WTC11 (cell line): ENCODE results near the gene CD300LD. TPM values are rescaled to one million over a fixed set of nuclear protein-coding genes. Genes with fewer than 3 reads are reported as not detected.

Experiments
- ATAC-seq: fragments of 200-7000 bp; cut with Tn5 transposase; 2 replicates; pipeline ENCODE4 v1.10.0; 2021; ENCODE audit warnings: mild to moderate bottlenecking, moderate library complexity
- CTCF ChIA-PET: fragments of 300-600 bp; sonication (Branson Sonifier 250); formaldehyde crosslinking; loops from one replicate; lab custom pipeline; 2021; ENCODE audit warnings: antibody characterized with exemption; lab: Charles Lee
- POLR2A ChIA-PET: fragments of 350-600 bp; sonication (Branson Sonifier 250); formaldehyde crosslinking; loops from one replicate; lab custom pipeline; 2021; ENCODE audit warnings: antibody characterized with exemption; lab: Charles Lee
- DNase-seq: peaks from one replicate; pipeline ENCODE4 v3.0.0; 2021; ENCODE audit warnings: low spot score
- H3K27ac Mint-ChIP-seq: 2 replicates; pipeline ENCODE4 v1.8.0; 2021; ENCODE audit warnings: mixed read lengths
- H3K27me3 Mint-ChIP-seq: 2 replicates; pipeline ENCODE4 v1.8.0; 2021; ENCODE audit warnings: low read depth, mild to moderate bottlenecking, moderate library complexity, mixed read lengths
- H3K36me3 Mint-ChIP-seq: 2 replicates; pipeline ENCODE4 v1.8.0; 2021; ENCODE audit warnings: mixed read lengths
- H3K4me1 Mint-ChIP-seq: 2 replicates; pipeline ENCODE4 v1.8.0; 2022; ENCODE audit warnings: mixed read lengths
- H3K4me3 Mint-ChIP-seq: 2 replicates; pipeline ENCODE4 v1.8.0; 2021; ENCODE audit warnings: mild to moderate bottlenecking, moderate library complexity, mixed read lengths
- H3K9me3 Mint-ChIP-seq: 2 replicates; pipeline ENCODE4 v1.8.0; 2021; ENCODE audit warnings: mixed read lengths
- ATF3 ChIP-seq: sonication (generic); formaldehyde crosslinking; conservative IDR thresholded peaks from 2 replicates; pipeline ENCODE4 v1.8.1; 2022; ENCODE audit warnings: mild to moderate bottlenecking, missing genetic modification reagents
- ATF6 ChIP-seq: sonication (generic); formaldehyde crosslinking; IDR thresholded peaks from 2 replicates; pipeline ENCODE4 v1.8.1; 2023; ENCODE audit warnings: mild to moderate bottlenecking, missing genetic modification reagents
- E2F4 ChIP-seq: sonication (generic); formaldehyde crosslinking; IDR thresholded peaks from 2 replicates; pipeline ENCODE4 v1.8.1; 2022; ENCODE audit warnings: low read depth, mild to moderate bottlenecking, moderate library complexity, missing genetic modification reagents, borderline replicate concordance
- E2F5 ChIP-seq: sonication (generic); formaldehyde crosslinking; IDR thresholded peaks from 2 replicates; pipeline ENCODE4 v1.8.1; 2022; ENCODE audit warnings: mild to moderate bottlenecking, moderate library complexity, missing genetic modification reagents
- ERG ChIP-seq: fragments of 250-450 bp; sonication (Bioruptor Pico); IDR thresholded peaks from 2 replicates; pipeline ENCODE4 v1.8.0; 2021; ENCODE audit warnings: mild to moderate bottlenecking
- ETV6 ChIP-seq: sonication (generic); formaldehyde crosslinking; IDR thresholded peaks from 2 replicates; pipeline ENCODE4 v1.8.1; 2022; ENCODE audit warnings: mild to moderate bottlenecking, missing genetic modification reagents
- GABPB1 ChIP-seq: sonication (generic); formaldehyde crosslinking; IDR thresholded peaks from 2 replicates; pipeline ENCODE4 v1.8.1; 2023; ENCODE audit warnings: mild to moderate bottlenecking, missing genetic modification reagents
- GRHL2 ChIP-seq: fragments of 250-450 bp; sonication (Bioruptor Pico); IDR thresholded peaks from 2 replicates; pipeline ENCODE4 v1.8.0; 2022; ENCODE audit warnings: mild to moderate bottlenecking, moderate library complexity; ENCODE audit not compliant: insufficient replicate concordance, severe bottlenecking
- HMGA2 ChIP-seq: fragments of 250-450 bp; sonication (Bioruptor Pico); IDR thresholded peaks from 2 replicates; pipeline ENCODE4 v1.4.0; 2021; ENCODE audit warnings: mild to moderate bottlenecking, moderate library complexity
- MAX ChIP-seq: sonication (generic); formaldehyde crosslinking; IDR thresholded peaks from 2 replicates; pipeline ENCODE4 v1.8.0; 2022; ENCODE audit warnings: mild to moderate bottlenecking, missing genetic modification reagents
- MXD4 ChIP-seq: fragments of 250-450 bp; sonication (Bioruptor Pico); IDR thresholded peaks from 2 replicates; pipeline ENCODE4 v1.8.0; 2021; ENCODE audit warnings: mild to moderate bottlenecking, moderate library complexity, borderline replicate concordance
- NFATC4 ChIP-seq: fragments of 250-450 bp; sonication (Bioruptor Pico); IDR thresholded peaks from 2 replicates; pipeline ENCODE4 v1.9.0; 2021; ENCODE audit warnings: mild to moderate bottlenecking
- NR2C2 ChIP-seq: sonication (generic); formaldehyde crosslinking; IDR thresholded peaks from 2 replicates; pipeline ENCODE4 v1.8.0; 2022; ENCODE audit warnings: mild to moderate bottlenecking, missing genetic modification reagents
- NR3C1 ChIP-seq: sonication (generic); formaldehyde crosslinking; conservative IDR thresholded peaks from 2 replicates; pipeline ENCODE4 v1.8.1; 2023; ENCODE audit warnings: low read depth, mild to moderate bottlenecking, missing genetic modification reagents
- RORB ChIP-seq: fragments of 250-450 bp; sonication (Bioruptor Pico); IDR thresholded peaks from 2 replicates; pipeline ENCODE4 v1.9.0; 2021; ENCODE audit warnings: mild to moderate bottlenecking
- ZBTB21 ChIP-seq: sonication (generic); formaldehyde crosslinking; IDR thresholded peaks from 2 replicates; pipeline ENCODE4 v1.8.1; 2023; ENCODE audit warnings: mild to moderate bottlenecking, missing genetic modification reagents, borderline replicate concordance
- ZNF121 ChIP-seq: sonication (generic); formaldehyde crosslinking; IDR thresholded peaks from 2 replicates; pipeline ENCODE4 v1.8.0; 2023; ENCODE audit warnings: missing genetic modification reagents
- ZNF232 ChIP-seq: sonication (generic); formaldehyde crosslinking; IDR thresholded peaks from 2 replicates; pipeline ENCODE4 v1.8.0; 2022; ENCODE audit warnings: mild to moderate bottlenecking, missing genetic modification reagents
- ZNF671 ChIP-seq: fragments of 250-450 bp; sonication (Bioruptor Pico); IDR thresholded peaks from 2 replicates; pipeline ENCODE4 v1.8.0; 2021; ENCODE audit warnings: mild to moderate bottlenecking
- total RNA-seq: library from RNA; stranded (reverse); gene quantifications from 3 replicates; pipeline ENCODE4 v1.2.3, GENCODE V29; 2021

CD300LD gene
- total RNA-seq, 1 experiment from 2014 or later, result not detected

- H3K27me3 Mint-ChIP-seq, result peaks cover 2% of the 10 kb centered on the region
- CTCF ChIA-PET, result interaction anchor here (0.9 to 1.5 kb wide), 2 partner anchors 51 to 227 kb away, joined by 3 to 4 read pairs; no protein-coding TSS in a partner anchor
- no peaks in the 10 kb centered on the region for H3K4me1 Mint-ChIP-seq
- ATAC-seq, result no peak
- H3K9me3 Mint-ChIP-seq, result no peaks in the 10 kb centered on the region
- no peak for DNase-seq
- no peak overlapping the region for H3K27ac Mint-ChIP-seq
- H3K36me3 Mint-ChIP-seq, result no peaks in the 10 kb centered on the region
- POLR2A ChIA-PET, result no interaction called here
- H3K4me3 Mint-ChIP-seq, result no peak overlapping the region
- no peak for TF ChIP-seq NR3C1
- TF ChIP-seq ZNF671, result no peak
- no peak for TF ChIP-seq GABPB1 (CRISPR knock-in tag)
- no peak for TF ChIP-seq E2F4 (CRISPR knock-in tag)
- no peak for TF ChIP-seq E2F5 (CRISPR knock-in tag)
- no peak for TF ChIP-seq NFATC4
- TF ChIP-seq HMGA2 (CRISPR knock-in tag), result no peak
- TF ChIP-seq, all 79 proteins: peak for 0
Observed at GRCh38 chr17:74606050-74606449, 14.0 kb upstream of the CD300LD start.

- CTCF ChIA-PET, result interaction anchor here (0.9 to 1.5 kb wide), 2 partner anchors 52 to 226 kb away, joined by 3 to 4 read pairs; no protein-coding TSS in a partner anchor
Observed at GRCh38 chr17:74605361-74605760, 13.3 kb upstream of the CD300LD start.

GRCh38 chr17:74604761-74605160 lies 12.7 kb upstream of the CD300LD start:
- H3K27me3 Mint-ChIP-seq, result peaks cover 2% of the 10 kb centered on the region
- TF ChIP-seq MXD4 (CRISPR knock-in tag) (no peak), MAX (CRISPR knock-in tag) (no peak), NR3C1 (no peak), ETV6 (no peak), E2F5 (CRISPR knock-in tag) (no peak), GRHL2 (no peak), ZNF232 (CRISPR knock-in tag) (no peak), NR2C2 (no peak), ZNF121 (CRISPR knock-in tag) (no peak), ERG (no peak), ZNF671 (no peak), ATF6 (no peak), RORB (no peak)
- H3K27ac Mint-ChIP-seq, result no peak overlapping the region
- POLR2A ChIA-PET, result no interaction called here
- H3K4me1 Mint-ChIP-seq, result no peaks in the 10 kb centered on the region
- CTCF ChIA-PET, result interaction anchor here (1.2 to 3.4 kb wide), 7 partner anchors 31 to 236 kb away, joined by 3 to 13 read pairs (median 5); no protein-coding TSS in a partner anchor
- H3K36me3 Mint-ChIP-seq, result no peaks in the 10 kb centered on the region
- H3K4me3 Mint-ChIP-seq, result no peak overlapping the region
- no peak for DNase-seq
- no peaks in the 10 kb centered on the region for H3K9me3 Mint-ChIP-seq
- no peak for ATAC-seq

More at GRCh38 chr17:74605361-74605760, 13.3 kb upstream of the CD300LD start:
- no peak for ATAC-seq
- H3K4me3 Mint-ChIP-seq, result no peak overlapping the region
- no peak for DNase-seq
- H3K4me1 Mint-ChIP-seq, result no peaks in the 10 kb centered on the region
- no peaks in the 10 kb centered on the region for H3K9me3 Mint-ChIP-seq
- TF ChIP-seq ATF3 (CRISPR knock-in tag), result no peak
- no peak for TF ChIP-seq ZBTB21
- no peaks in the 10 kb centered on the region for H3K36me3 Mint-ChIP-seq
- POLR2A ChIA-PET, result no interaction called here
- H3K27me3 Mint-ChIP-seq, result peaks cover 2% of the 10 kb centered on the region
- no peak overlapping the region for H3K27ac Mint-ChIP-seq
